ENCODE measurements around the gene MCM9.

The MCM9 gene

GRCh38 chr6:118774581-118774980, 160.4 kb downstream of the MCM9 start:
- TF ChIP-seq PRDM1 (tag by site-specific recombination; IDR thresholded peaks at IDR 0.05) (0 out of 2 replicates have a peak, but pooled peaks have one; percentile 9), ZNF2 (tag by site-specific recombination; IDR thresholded peaks at IDR 0.05) (no peak)
- ChIA-PET CTCF (interaction anchor here (0.6 to 1.2 kb wide), 4 partner anchors 18 to 198 kb away, joined by 3 to 4 read pairs (median 3); no protein-coding TSS in a partner anchor), POLR2A (no interaction called here)
- peaks cover 3% of the 10 kb centered on the region; the same call in 1 of the 2 replicates for H3K4me1 ChIP-seq (ENCODE audit: control insufficient read depth, insufficient read depth, low read length)
- no peaks in the 10 kb centered on the region for H3K36me3 ChIP-seq (ENCODE audit: control insufficient read depth in 2 of 2, insufficient read depth in 1 of 2, low read length in 2 of 2)
- H3K27ac ChIP-seq (ENCODE audit: extremely low read depth, low read depth, low read length): no peak overlapping the region
- H3K9me3 ChIP-seq (ENCODE audit: control insufficient read depth, insufficient read depth, low read depth, low read length): no peaks in the 10 kb centered on the region
- H3K4me3 ChIP-seq (ENCODE audit: low read depth, low read length): no peak overlapping the region

GRCh38 chr6:118772886-118773285, 162.1 kb downstream of the MCM9 start:
- peaks cover 3% of the 10 kb centered on the region; the same call in 1 of the 2 replicates for H3K4me1 ChIP-seq (ENCODE audit: control insufficient read depth, insufficient read depth, low read length)
- no peak overlapping the region for H3K27ac ChIP-seq (ENCODE audit: extremely low read depth, low read depth, low read length)
- H3K4me3 ChIP-seq (ENCODE audit: low read depth, low read length): no peak overlapping the region
- POLR2A ChIA-PET: no interaction called here
- CTCF ChIA-PET: interaction anchor here (1.1 kb wide), 1 partner anchor 27 kb away, joined by 5 read pairs; no protein-coding TSS in a partner anchor
- no peaks in the 10 kb centered on the region for H3K36me3 ChIP-seq (ENCODE audit: control insufficient read depth in 2 of 2, insufficient read depth in 1 of 2, low read length in 2 of 2)
- TF ChIP-seq PATZ1 (tag by site-specific recombination; IDR thresholded peaks at IDR 0.05) (no peak), ZNF16 (tag by site-specific recombination; IDR thresholded peaks at IDR 0.05; ENCODE audit: low read depth) (no peak)
- H3K9me3 ChIP-seq (ENCODE audit: control insufficient read depth, insufficient read depth, low read depth, low read length): no peaks in the 10 kb centered on the region

GRCh38 chr6:118771253-118771652, 163.7 kb downstream of the MCM9 start:
- Histone ChIP-seq H3K4me1 (ENCODE audit: control insufficient read depth, insufficient read depth, low read length) (no peaks in the 10 kb centered on the region), H3K9me3 (ENCODE audit: control insufficient read depth, insufficient read depth, low read depth, low read length) (no peaks in the 10 kb centered on the region), H3K27ac (ENCODE audit: extremely low read depth, low read depth, low read length) (no peak overlapping the region), H3K36me3 (ENCODE audit: control insufficient read depth in 2 of 2, insufficient read depth in 1 of 2, low read length in 2 of 2) (no peaks in the 10 kb centered on the region), H3K4me3 (ENCODE audit: low read depth, low read length) (no peak overlapping the region)
- TF ChIP-seq ZNF555 (tag by site-specific recombination; conservative IDR thresholded peaks at IDR 0.05) (no peak), ZNF112 (tag by site-specific recombination; IDR thresholded peaks at IDR 0.05) (no peak), KLF1 (tag by site-specific recombination; IDR thresholded peaks at IDR 0.05) (no peak), OSR2 (tag by site-specific recombination; IDR thresholded peaks at IDR 0.05) (no peak), ZNF654 (tag by site-specific recombination; IDR thresholded peaks at IDR 0.05; ENCODE audit: low read depth) (no peak), TCF7L2 (IDR thresholded peaks at IDR 0.05; ENCODE audit: borderline replicate concordance, low read depth, low read length) (no peak), GLI2 (tag by site-specific recombination; IDR thresholded peaks at IDR 0.05; ENCODE audit: borderline replicate concordance, low read depth) (no peak), ZNF501 (tag by site-specific recombination; IDR thresholded peaks at IDR 0.05) (no peak), ZNF48 (tag by site-specific recombination; IDR thresholded peaks at IDR 0.05) (no peak), CTCF (tag by site-specific recombination; IDR thresholded peaks at IDR 0.05) (no peak), ZNF560 (tag by site-specific recombination; IDR thresholded peaks at IDR 0.05; ENCODE audit: borderline replicate concordance) (no peak), HOXC10 (CRISPR knock-in tag; IDR thresholded peaks at IDR 0.05) (no peak), ZBTB49 (tag by site-specific recombination; IDR thresholded peaks at IDR 0.05; ENCODE audit: low read depth) (no peak), ZNF776 (tag by site-specific recombination; IDR thresholded peaks at IDR 0.05; ENCODE audit: borderline replicate concordance) (no peak), ZNF513 (tag by site-specific recombination; IDR thresholded peaks at IDR 0.05) (no peak), ZNF148 (tag by site-specific recombination; IDR thresholded peaks at IDR 0.05; ENCODE audit: borderline replicate concordance) (no peak)
- ChIA-PET POLR2A (interaction anchor here (0.7 kb wide), 1 partner anchor 135 kb away, joined by 4 read pairs; no protein-coding TSS in a partner anchor), CTCF (interaction anchor here (1.0 kb wide), 1 partner anchor 206 kb away, joined by 3 read pairs; no protein-coding TSS in a partner anchor)
